ENCODE measurements around the gene PIK3C2A. TPM values are rescaled to one million over a fixed set of nuclear protein-coding genes. Genes with fewer than 3 reads are reported as not detected.

The PIK3C2A gene
- total RNA-seq, 4 donors from 2014 or later, result 8.8 to 21.0 (median 14.8) TPM

GRCh38 chr11:17161515-17161914, 46.3 kb downstream of the PIK3C2A start:
- Histone ChIP-seq H3K27ac (peak overlapping the region in 1 of 4 donors; percentile 21), H3K4me3 (no peak overlapping the region), H3K27me3 (no peaks in the 10 kb centered on the region), H3K4me1 (peaks cover 42 to 49% of the 10 kb centered on the region in 2 donors), H3K9me3 (no peaks in the 10 kb centered on the region), H3K36me3 (no peaks in the 10 kb centered on the region)
- no peak for ATAC-seq
- no peak for TF ChIP-seq CTCF (IDR thresholded peaks at IDR 0.05 in 4 of 5, conservative IDR thresholded peaks at IDR 0.05 in 1 of 5)
- TF ChIP-seq POLR2A (IDR thresholded peaks at IDR 0.05), result no peak
- no peak for DNase-seq
- in situ Hi-C loops (cut with MboI; ENCODE audit: low sequenced_read_pairs in 4 of 4) (no loop called here), intact Hi-C loops (cut with DNase I; ENCODE audit: low total_unique reads) (no loop called here)

GRCh38 chr11:17159441-17159840, 48.3 kb downstream of the PIK3C2A start:
- DNase-seq (no peak), ATAC-seq (no peak)
- Histone ChIP-seq H3K9me3 (no peaks in the 10 kb centered on the region), H3K4me3 (no peak overlapping the region), H3K27me3 (no peaks in the 10 kb centered on the region), H3K36me3 (no peaks in the 10 kb centered on the region), H3K27ac (no peak overlapping the region), H3K4me1 (peaks cover 35 to 36% of the 10 kb centered on the region in 2 donors)
- in situ Hi-C loops (cut with MboI; ENCODE audit: low sequenced_read_pairs in 4 of 4) (no loop called here), intact Hi-C loops (cut with DNase I; ENCODE audit: low total_unique reads) (no loop called here)
- no peak for TF ChIP-seq CTCF (IDR thresholded peaks at IDR 0.05 in 4 of 5, conservative IDR thresholded peaks at IDR 0.05 in 1 of 5)
- no peak for TF ChIP-seq POLR2A (IDR thresholded peaks at IDR 0.05)

Other genes with a start within 250 kb of the PIK3C2A start
- gene PLEKHA7, start 193.6 kb downstream of the PIK3C2A start, total RNA-seq, result 1 to 10 TPM in 3 of 4 donors, under 1 TPM in 1; 0.72 to 3.6 (median 2.2) TPM
- 1,000 to 10,000 TPM; 1,365 to 1,604 (median 1,491) TPM for gene RPS13, start 130.3 kb downstream of the PIK3C2A start, total RNA-seq
- gene NUCB2, start 68.8 kb upstream of the PIK3C2A start, total RNA-seq, result 10 to 100 TPM; 15.1 to 59.1 (median 39.1) TPM
- under 1 TPM; 0.07 to 0.95 (median 0.38) TPM for gene NCR3LG1, start 143.8 kb upstream of the PIK3C2A start, total RNA-seq
- gene KCNJ11, start 180.7 kb upstream of the PIK3C2A start, total RNA-seq, result 100 to 1,000 TPM; 103 to 182 (median 147) TPM

Data from gastrocnemius medialis (tissue), 4 donors.